HEK293T (cell line): Measurements from ENCODE around the gene RIN2.

ENCODE experiments used
- BHLHE40 ChIP-seq: fragments of 450-650 bp; IDR thresholded peaks from 2 replicates; pipeline ENCODE4 v1.6.1; 2016; ENCODE audit warnings: mild to moderate bottlenecking, moderate library complexity, borderline replicate concordance
- CTBP1 ChIP-seq: fragments of 450-650 bp; IDR thresholded peaks from 2 replicates; pipeline ENCODE4 v1.6.1; 2016; ENCODE audit warnings: borderline replicate concordance
- FOXA1 ChIP-seq: fragments of 450-650 bp; IDR thresholded peaks from 2 replicates; pipeline ENCODE4 v1.6.1; 2016; ENCODE audit warnings: mild to moderate bottlenecking
- FOXK2 ChIP-seq: fragments of 450-650 bp; IDR thresholded peaks from 2 replicates; pipeline ENCODE4 v1.6.1; 2016; ENCODE audit warnings: mild to moderate bottlenecking
- FOXM1 ChIP-seq: fragments of 450-650 bp; IDR thresholded peaks from 2 replicates; pipeline ENCODE4 v1.6.1; 2017; ENCODE audit warnings: mild to moderate bottlenecking, borderline replicate concordance
- HDGF ChIP-seq: fragments of 450-650 bp; IDR thresholded peaks from 2 replicates; pipeline ENCODE4 v1.6.1; 2017; ENCODE audit warnings: antibody characterized with exemption, borderline replicate concordance
- NFRKB ChIP-seq: fragments of 450-650 bp; IDR thresholded peaks from 2 replicates; pipeline ENCODE4 v1.6.1; 2016; ENCODE audit warnings: mild to moderate bottlenecking, moderate library complexity
- SP1 ChIP-seq: fragments of 450-650 bp; IDR thresholded peaks from 2 replicates; pipeline ENCODE4 v1.6.1; 2017
- SUZ12 ChIP-seq: fragments of 450-650 bp; IDR thresholded peaks from 2 replicates; pipeline ENCODE4 v1.6.1; 2016; ENCODE audit warnings: mild to moderate bottlenecking
- TARDBP ChIP-seq: fragments of 450-650 bp; IDR thresholded peaks from 2 replicates; pipeline ENCODE4 v1.6.1; 2016
- TF ChIP-seq, protein P1 (sequence below): fragments of 450-650 bp; IDR thresholded peaks from 2 replicates; pipeline ENCODE4 v1.6.1; 2016

- TF ChIP-seq SP1 (no peak), FOXM1 (no peak), FOXA1 (no peak), CTBP1 (no peak), NFRKB (no peak), TARDBP (no peak), SUZ12 (no peak), HDGF (no peak), FOXK2 (no peak), BHLHE40 (no peak)
- TF ChIP-seq, protein P1, sequence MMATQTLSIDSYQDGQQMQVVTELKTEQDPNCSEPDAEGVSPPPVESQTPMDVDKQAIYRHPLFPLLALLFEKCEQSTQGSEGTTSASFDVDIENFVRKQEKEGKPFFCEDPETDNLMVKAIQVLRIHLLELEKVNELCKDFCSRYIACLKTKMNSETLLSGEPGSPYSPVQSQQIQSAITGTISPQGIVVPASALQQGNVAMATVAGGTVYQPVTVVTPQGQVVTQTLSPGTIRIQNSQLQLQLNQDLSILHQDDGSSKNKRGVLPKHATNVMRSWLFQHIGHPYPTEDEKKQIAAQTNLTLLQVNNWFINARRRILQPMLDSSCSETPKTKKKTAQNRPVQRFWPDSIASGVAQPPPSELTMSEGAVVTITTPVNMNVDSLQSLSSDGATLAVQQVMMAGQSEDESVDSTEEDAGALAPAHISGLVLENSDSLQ = no peak
These were observed 16.1 kb upstream of the RIN2 start for GRCh38 chr20:19741924-19742323.
